Measurements from ENCODE around the gene SEC61A2. TPM values are rescaled to one million over a fixed set of nuclear protein-coding genes. Genes with fewer than 3 reads are reported as not detected.

SEC61A2 gene
- total and polyA plus RNA-seq, 2 of the 8 experiments (the other 6 are each of a cell fraction or from before 2014, with no cell fraction given), result 18.2 to 19.2 TPM

GRCh38 chr10:12196531-12197211, 67.2 kb downstream of the SEC61A2 start:
- H3K4me2 ChIP-seq (ENCODE audit: insufficient read depth in 1 of 2, low read depth in 2 of 2, low read length in 2 of 2), result peak overlapping the region; percentile 57 to 81
- peaks cover 0 to 1% (median 0%) of the 10 kb centered on the region in 4 experiments; a peak in 2 of 7 replicates for H3K4me1 ChIP-seq (replicated peaks in 1 of 4; ENCODE audit: control insufficient read depth in 3 of 4, insufficient read depth in 4 of 4, low read length in 3 of 4)
- 10% methylated on average over 15 of the region's 15 CpGs; no CpG with 5 or more reads in 1 of the 2 experiments for WGBS, 2 experiments (ENCODE audit: extremely low coverage in 1 of 2, insufficient coverage in 1 of 2, insufficient read length in 1 of 2, insufficient replicate concordance in 2 of 2, low coverage in 1 of 2, low lambda C conversion rate in 2 of 2, missing lambda C conversion rate in 1 of 2)
- no peak overlapping the region for H3K4ac ChIP-seq (replicated peaks; ENCODE audit: insufficient read length, low read depth, low read length)
- H3K56ac ChIP-seq (replicated peaks; ENCODE audit: insufficient read length, low read depth, low read length), result no peak overlapping the region
- ChIA-PET CTCF (ENCODE audit: partially characterized antibody) (interaction anchor here (0.6 kb wide), 1 partner anchor 18 kb away, joined by 3 read pairs; no protein-coding TSS in a partner anchor), POLR2A (ENCODE audit: partially characterized antibody) (interaction anchor here (0.6 to 2.3 kb wide), 10 partner anchors 9 to 153 kb away, joined by 3 to 28 read pairs (median 4); no protein-coding TSS in a partner anchor)
- no peak overlapping the region for H2BK20ac ChIP-seq (ENCODE audit: low read length)
- H2BK5ac ChIP-seq (ENCODE audit: low read depth, low read length), result peak overlapping the region; percentile 85
- peak overlapping the region; percentile 86; the same call in 1 of the 2 replicates for H4K8ac ChIP-seq (ENCODE audit: extremely low read depth, insufficient read depth, low read length)
- H3K9ac ChIP-seq (replicated peaks in 1 of 4; ENCODE audit: extremely low read depth in 1 of 4, low read depth in 3 of 4, low read length in 3 of 4), result peak overlapping the region; percentile 81 to 95 (median 88)
- peak overlapping the region; percentile 52 for H4K5ac ChIP-seq (ENCODE audit: insufficient read length, low read depth, low read length)
- H3K23ac ChIP-seq (ENCODE audit: insufficient read length), result no peak overlapping the region
- no peak overlapping the region for H3K14ac ChIP-seq (ENCODE audit: insufficient read length)
- H2BK15ac ChIP-seq (ENCODE audit: low read length), result no peak overlapping the region
- H3K79me2 ChIP-seq (ENCODE audit: control insufficient read depth in 1 of 2, insufficient read depth in 2 of 2, low read length in 2 of 2), result peaks cover 7 to 93% of the 10 kb centered on the region in 2 experiments; a peak in 3 of 4 replicates
- peak overlapping the region; percentile 77 to 96 (median 86) for H3K4me3 ChIP-seq (ENCODE audit: extremely low read depth in 1 of 4, insufficient read depth in 2 of 4, low read depth in 3 of 4, low read length in 4 of 4)
- no peak overlapping the region for H2BK120ac ChIP-seq (replicated peaks; ENCODE audit: low read depth, low read length)
- peak overlapping the region; percentile 90 for H3K27ac ChIP-seq (ENCODE audit: low read depth, low read length)
- H4K91ac ChIP-seq (replicated peaks; ENCODE audit: insufficient read length, low read length), result peak overlapping the region; percentile 12
- H2AK5ac ChIP-seq (ENCODE audit: low read depth, low read length), result no peak overlapping the region
- H3K23me2 ChIP-seq (ENCODE audit: low read depth, low read length), result peaks cover 2% of the 10 kb centered on the region; the same call in 1 of the 2 replicates
- no peaks in the 10 kb centered on the region for H3K9me3 ChIP-seq (ENCODE audit: insufficient read depth in 2 of 2, low read depth in 1 of 2, low read length in 1 of 2)
- DNase-seq (ENCODE audit: low read depth in 1 of 2, low spot score in 2 of 2), result no peak
- H2BK12ac ChIP-seq (ENCODE audit: low read depth, low read length), result no peak overlapping the region; the same call in 1 of the 2 replicates
- peaks cover under 1 to 25% (median 9%) of the 10 kb centered on the region in 4 experiments; a peak in 5 of 8 replicates for H3K36me3 ChIP-seq (ENCODE audit: control insufficient read depth in 2 of 4, insufficient read depth in 4 of 4, low read length in 3 of 4)
- 0 out of 2 replicates have a peak overlapping the region, but pooled peaks have one; percentile 19 for H3K18ac ChIP-seq (ENCODE audit: extremely low read depth, low read length)
- H2AFZ ChIP-seq (ENCODE audit: low read length), result peak overlapping the region; percentile 64; the same call in 1 of the 2 replicates
- H4K20me1 ChIP-seq (replicated peaks in 1 of 2; ENCODE audit: control insufficient read depth in 1 of 2, insufficient read depth in 2 of 2, low read length in 2 of 2), result peaks cover 0 to 10% of the 10 kb centered on the region in 2 experiments
- no peak for FAIRE-seq
- no peaks in the 10 kb centered on the region for H3K79me1 ChIP-seq (ENCODE audit: low read depth, low read length)
- no peaks in the 10 kb centered on the region for H3K27me3 ChIP-seq (replicated peaks in 1 of 4; ENCODE audit: control insufficient read depth in 3 of 4, extremely low read depth in 1 of 4, insufficient read depth in 3 of 4, low read length in 3 of 4)
- TF ChIP-seq E2F6 (IDR thresholded peaks at IDR 0.05) (no peak), ASH2L (IDR thresholded peaks at IDR 0.05; ENCODE audit: low read length) (no peak), SP1 (IDR thresholded peaks at IDR 0.05; ENCODE audit: low read depth, low read length) (no peak), BRCA1 (IDR thresholded peaks at IDR 0.05; ENCODE audit: low read depth, low read length) (no peak), CHD1 (IDR thresholded peaks at IDR 0.05; ENCODE audit: low read depth, low read length) (no peak), MAX (IDR thresholded peaks at IDR 0.05) (no peak), KDM5A (IDR thresholded peaks at IDR 0.05; ENCODE audit: low read length) (no peak), MAFK (IDR thresholded peaks at IDR 0.05; ENCODE audit: low read depth, low read length) (no peak), GABPA (IDR thresholded peaks at IDR 0.05; ENCODE audit: borderline replicate concordance, insufficient read depth, low read length) (no peak), HDAC2 (IDR thresholded peaks at IDR 0.05; ENCODE audit: borderline replicate concordance in 1 of 2, low read depth in 2 of 2, low read length in 2 of 2) (no peak), CBX5 (IDR thresholded peaks at IDR 0.05; ENCODE audit: low read depth, low read length) (no peak), POLR2A (IDR thresholded peaks at IDR 0.05; ENCODE audit: control extremely low read depth in 1 of 2, low read depth in 2 of 2, low read length in 2 of 2) (no peak)

Measured in H1 (cell line).